Measurements from ENCODE around the gene CD55.

Gene CD55, protein sequence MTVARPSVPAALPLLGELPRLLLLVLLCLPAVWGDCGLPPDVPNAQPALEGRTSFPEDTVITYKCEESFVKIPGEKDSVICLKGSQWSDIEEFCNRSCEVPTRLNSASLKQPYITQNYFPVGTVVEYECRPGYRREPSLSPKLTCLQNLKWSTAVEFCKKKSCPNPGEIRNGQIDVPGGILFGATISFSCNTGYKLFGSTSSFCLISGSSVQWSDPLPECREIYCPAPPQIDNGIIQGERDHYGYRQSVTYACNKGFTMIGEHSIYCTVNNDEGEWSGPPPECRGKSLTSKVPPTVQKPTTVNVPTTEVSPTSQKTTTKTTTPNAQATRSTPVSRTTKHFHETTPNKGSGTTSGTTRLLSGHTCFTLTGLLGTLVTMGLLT

GRCh38 chr1:207321079-207321789, at the start of gene CD55:
Gene CD55 (plus strand): TSS chr1:207321678. CDS start chr1:207321766, 88 bp downstream.
- peak within 1 kb of the TSS; percentile 95 for H3K4me3 ChIP-seq
- peak; percentile 34 for DNase-seq (ENCODE audit: low read depth, low spot score)

DNA sequence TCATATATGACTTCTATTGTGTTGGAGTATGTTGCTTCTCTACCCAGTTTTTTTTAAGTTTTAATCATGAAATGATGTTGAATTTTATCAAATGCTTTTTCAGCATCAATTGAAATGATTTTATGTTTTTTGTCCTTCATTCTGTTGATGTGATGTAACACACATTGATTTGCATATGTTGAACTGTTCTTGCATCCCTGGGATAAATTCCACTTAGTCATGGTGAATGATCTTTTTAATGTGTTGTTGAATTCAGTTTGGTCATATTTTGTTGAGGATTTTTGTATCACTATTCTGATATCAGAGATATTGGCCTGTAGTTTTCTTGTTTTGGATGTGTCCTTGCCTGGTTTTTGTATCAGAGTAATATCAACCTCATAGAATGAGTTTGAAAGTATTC, 46.6 kb upstream of the CD55 start:
- Histone ChIP-seq H3K36me3 (ENCODE audit: insufficient read depth, low read length) (no peaks in the 10 kb centered on the region), H3K9ac (ENCODE audit: insufficient read length) (no peak overlapping the region), H3K4me3 (no peak overlapping the region), H3K27ac (no peak overlapping the region), H3K9me3 (ENCODE audit: low read depth, low read length) (no peaks in the 10 kb centered on the region)
- no peak for TF ChIP-seq EZH2 (IDR thresholded peaks at IDR 0.05)
- no peak for TF ChIP-seq FOXP2 (optimal IDR thresholded peaks at IDR 0.05; ENCODE audit: control extremely low read depth, extremely low read length, insufficient read depth)
- TF ChIP-seq POLR2AphosphoS5 (IDR thresholded peaks at IDR 0.05; ENCODE audit: borderline replicate concordance, low read depth, low read length) = no peak
- no peak for DNase-seq (ENCODE audit: low read depth, low spot score)

More at GRCh38 chr1:207321079-207321789, at the start of gene CD55:
- H3K36me3 ChIP-seq (ENCODE audit: insufficient read depth, low read length) = peaks cover under 1% of the 10 kb centered on the region; the same call in 1 of the 2 replicates
- TF ChIP-seq EZH2 (IDR thresholded peaks at IDR 0.05) (no peak), POLR2AphosphoS5 (IDR thresholded peaks at IDR 0.05; ENCODE audit: borderline replicate concordance, low read depth, low read length) (peak; percentile 34), FOXP2 (optimal IDR thresholded peaks at IDR 0.05; ENCODE audit: control extremely low read depth, extremely low read length, insufficient read depth) (peak; percentile 94)
- no peak within 1 kb of the TSS; the same call in 1 of the 2 replicates for H3K27ac ChIP-seq
- no peaks in the 10 kb centered on the region for H3K9me3 ChIP-seq (ENCODE audit: low read depth, low read length)
- peak within 1 kb of the TSS; percentile 86 for H3K9ac ChIP-seq (ENCODE audit: insufficient read length)

DNA sequence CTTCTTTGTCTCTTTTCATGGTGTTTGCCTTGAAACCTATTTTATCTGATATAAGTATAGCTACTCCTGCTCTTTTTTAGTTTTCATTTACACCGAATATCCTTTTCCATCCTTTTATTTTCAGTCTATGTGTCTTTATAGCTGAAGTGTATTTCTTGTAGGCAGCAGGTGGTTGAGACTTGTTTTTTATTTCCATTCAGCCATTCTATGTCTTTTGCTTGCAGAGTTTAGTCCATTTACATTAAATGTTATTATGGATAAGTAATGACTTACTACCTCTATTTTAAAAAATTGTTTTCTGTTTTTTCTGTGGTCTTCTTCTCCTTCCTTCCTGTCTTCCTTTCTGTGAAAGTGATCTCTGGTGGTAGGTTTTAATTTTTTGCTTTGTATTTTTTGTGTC, 45.0 kb upstream of the CD55 start:
- H3K9me3 ChIP-seq (ENCODE audit: low read depth, low read length) = no peaks in the 10 kb centered on the region
- H3K36me3 ChIP-seq (ENCODE audit: insufficient read depth, low read length) = no peaks in the 10 kb centered on the region
- H3K9ac ChIP-seq (ENCODE audit: insufficient read length) = no peak overlapping the region
- DNase-seq (ENCODE audit: low read depth, low spot score) = no peak
- no peak overlapping the region for H3K27ac ChIP-seq
- TF ChIP-seq EZH2 (IDR thresholded peaks at IDR 0.05) = no peak
- no peak for TF ChIP-seq FOXP2 (optimal IDR thresholded peaks at IDR 0.05; ENCODE audit: control extremely low read depth, extremely low read length, insufficient read depth)
- TF ChIP-seq POLR2AphosphoS5 (IDR thresholded peaks at IDR 0.05; ENCODE audit: borderline replicate concordance, low read depth, low read length) = no peak
- H3K4me3 ChIP-seq = no peak overlapping the region

GRCh38 chr1:207277241-207277640, 44.2 kb upstream of the CD55 start:
- Histone ChIP-seq H3K4me3 (no peak overlapping the region), H3K36me3 (ENCODE audit: insufficient read depth, low read length) (no peaks in the 10 kb centered on the region)

GRCh38 chr1:207279652-207280051, 41.8 kb upstream of the CD55 start:
- DNase-seq (ENCODE audit: low read depth, low spot score) = no peak
- H3K36me3 ChIP-seq (ENCODE audit: insufficient read depth, low read length) = no peaks in the 10 kb centered on the region
- no peak overlapping the region for H3K4me3 ChIP-seq
- H3K27ac ChIP-seq = no peak overlapping the region
- no peaks in the 10 kb centered on the region for H3K9me3 ChIP-seq (ENCODE audit: low read depth, low read length)
- TF ChIP-seq EZH2 (IDR thresholded peaks at IDR 0.05) (no peak), FOXP2 (optimal IDR thresholded peaks at IDR 0.05; ENCODE audit: control extremely low read depth, extremely low read length, insufficient read depth) (no peak), POLR2AphosphoS5 (IDR thresholded peaks at IDR 0.05; ENCODE audit: borderline replicate concordance, low read depth, low read length) (no peak)
- no peak overlapping the region for H3K9ac ChIP-seq (ENCODE audit: insufficient read length)

More at GRCh38 chr1:207277241-207277640, 44.2 kb upstream of the CD55 start:
- TF ChIP-seq FOXP2 (optimal IDR thresholded peaks at IDR 0.05; ENCODE audit: control extremely low read depth, extremely low read length, insufficient read depth) = no peak
- no peak for TF ChIP-seq POLR2AphosphoS5 (IDR thresholded peaks at IDR 0.05; ENCODE audit: borderline replicate concordance, low read depth, low read length)
- TF ChIP-seq EZH2 (IDR thresholded peaks at IDR 0.05) = no peak
- H3K9ac ChIP-seq (ENCODE audit: insufficient read length) = no peak overlapping the region
- no peak for DNase-seq (ENCODE audit: low read depth, low spot score)
- no peak overlapping the region for H3K27ac ChIP-seq
- H3K9me3 ChIP-seq (ENCODE audit: low read depth, low read length) = no peaks in the 10 kb centered on the region

DNA sequence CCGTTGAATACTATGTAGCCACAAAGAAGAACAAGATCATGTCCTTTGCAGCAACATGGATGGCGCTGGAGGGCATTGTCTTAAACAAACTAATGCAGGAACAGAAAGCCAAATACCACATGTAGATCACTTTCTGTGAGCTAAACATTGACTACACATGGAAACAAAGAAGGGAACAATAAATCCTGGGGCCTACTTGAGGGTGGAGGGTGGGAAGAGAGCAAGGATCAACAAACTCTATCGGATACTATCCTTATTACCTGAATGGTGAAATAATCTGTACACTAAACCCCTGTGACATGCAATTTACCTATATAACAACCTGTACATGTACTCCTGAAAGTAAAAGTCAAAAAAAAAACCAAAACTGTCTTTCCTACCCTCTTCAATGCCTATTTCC, 40.8 kb upstream of the CD55 start:
- H3K9ac ChIP-seq (ENCODE audit: insufficient read length) = no peak overlapping the region
- no peaks in the 10 kb centered on the region for H3K36me3 ChIP-seq (ENCODE audit: insufficient read depth, low read length)
- DNase-seq (ENCODE audit: low read depth, low spot score) = no peak
- no peak overlapping the region for H3K27ac ChIP-seq
- H3K4me3 ChIP-seq = no peak overlapping the region
- TF ChIP-seq EZH2 (IDR thresholded peaks at IDR 0.05) = no peak
- TF ChIP-seq POLR2AphosphoS5 (IDR thresholded peaks at IDR 0.05; ENCODE audit: borderline replicate concordance, low read depth, low read length) = no peak
- no peak for TF ChIP-seq FOXP2 (optimal IDR thresholded peaks at IDR 0.05; ENCODE audit: control extremely low read depth, extremely low read length, insufficient read depth)
- H3K9me3 ChIP-seq (ENCODE audit: low read depth, low read length) = no peaks in the 10 kb centered on the region

DNA sequence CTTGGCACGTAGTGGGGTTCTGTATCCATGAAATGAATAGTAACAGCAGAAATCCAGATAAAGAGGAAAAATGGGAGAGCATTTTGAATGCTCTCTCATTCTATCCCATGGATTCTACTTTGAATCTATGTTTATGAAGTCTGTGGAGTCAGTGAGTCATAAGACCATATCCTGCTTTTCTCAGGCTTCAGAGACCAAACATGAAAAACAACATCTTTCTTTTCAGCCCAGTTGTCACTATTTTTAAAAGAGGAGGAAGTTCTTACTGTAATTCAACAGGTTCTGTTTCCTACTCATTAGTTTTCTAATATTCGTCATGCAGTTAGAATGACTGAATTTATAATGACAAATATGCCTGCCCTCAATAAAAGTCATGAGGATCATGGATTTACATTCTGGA, 39.4 kb upstream of the CD55 start:
- Histone ChIP-seq H3K4me3 (no peak overlapping the region), H3K36me3 (ENCODE audit: insufficient read depth, low read length) (no peaks in the 10 kb centered on the region), H3K9me3 (ENCODE audit: low read depth, low read length) (no peaks in the 10 kb centered on the region), H3K27ac (no peak overlapping the region), H3K9ac (ENCODE audit: insufficient read length) (no peak overlapping the region)
- TF ChIP-seq POLR2AphosphoS5 (IDR thresholded peaks at IDR 0.05; ENCODE audit: borderline replicate concordance, low read depth, low read length) (no peak), FOXP2 (optimal IDR thresholded peaks at IDR 0.05; ENCODE audit: control extremely low read depth, extremely low read length, insufficient read depth) (no peak), EZH2 (IDR thresholded peaks at IDR 0.05) (no peak)
- no peak for DNase-seq (ENCODE audit: low read depth, low spot score)
